GM23248 (cell line): Measurements from ENCODE around the gene CITED4.

Source experiments
- EZH2 ChIP-seq: fragments of 200-600 bp; sonication (generic); IDR thresholded peaks from 2 replicates; pipeline ENCODE4 v1.6.1; 2018; ENCODE audit warnings: antibody characterized with exemption, mild to moderate bottlenecking; ENCODE audit not compliant: insufficient read depth, poor library complexity, severe bottlenecking
- EZH2phosphoT487 ChIP-seq: fragments of 200-600 bp; sonication (generic); IDR thresholded peaks from 2 replicates; pipeline ENCODE4 v1.6.1; 2018; ENCODE audit warnings: antibody characterized with exemption, moderate library complexity, mild to moderate bottlenecking, low read depth; ENCODE audit not compliant: insufficient read depth

GRCh38 chr1:40825435-40825788 lies 36.8 kb downstream of the CITED4 start:
- TF ChIP-seq EZH2phosphoT487, result no peak
- no peak for TF ChIP-seq EZH2
